ENCODE measurements around the gene SLC25A46. TPM values are rescaled to one million over a fixed set of nuclear protein-coding genes. Genes with fewer than 3 reads are reported as not detected.
"Not testable (repeated sequence)": the region's sequence is repeated elsewhere in the genome, so short reads cannot be mapped to it uniquely, and the experiment has no call there.

The SLC25A46 gene
- 180 TPM for total RNA-seq

DNA sequence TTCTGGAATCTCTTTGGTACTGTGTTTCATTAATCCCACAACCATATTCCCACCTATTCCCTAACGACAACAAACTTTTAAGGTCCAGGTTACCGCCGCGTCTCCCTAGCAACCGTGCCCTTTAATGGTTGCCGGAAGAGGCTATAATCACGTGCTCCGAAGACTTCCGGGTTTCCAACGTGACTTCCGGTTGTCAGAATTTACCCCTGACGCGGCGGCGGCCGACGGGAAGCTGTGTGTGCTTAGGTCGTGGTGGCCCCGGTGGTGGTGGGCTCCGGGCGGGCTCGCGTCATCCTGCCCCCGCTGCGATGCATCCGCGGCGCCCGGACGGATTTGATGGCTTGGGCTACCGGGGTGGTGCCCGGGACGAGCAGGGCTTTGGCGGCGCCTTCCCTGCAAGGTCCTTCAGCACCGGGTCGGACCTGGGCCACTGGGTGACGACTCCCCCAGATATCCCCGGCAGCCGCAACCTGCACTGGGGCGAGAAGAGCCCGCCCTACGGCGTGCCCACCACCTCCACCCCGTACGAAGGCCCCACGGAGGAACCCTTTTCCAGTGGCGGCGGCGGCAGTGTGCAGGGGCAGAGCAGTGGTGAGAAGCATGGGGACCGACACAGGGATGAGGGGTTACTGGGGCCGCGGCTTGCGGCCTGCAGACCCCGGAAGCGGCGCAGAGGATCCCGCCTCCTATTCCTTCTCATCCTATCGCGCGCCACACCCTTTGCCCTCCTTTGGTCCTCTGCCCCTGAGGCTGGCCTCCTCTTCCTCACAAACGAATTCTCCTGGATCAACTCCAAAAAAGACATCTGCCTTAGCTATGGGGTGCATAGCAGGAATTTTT lies at the start of gene SLC25A46:
TSS of gene SLC25A46 (plus strand) at position 196 of the 840 bp plus-strand sequence. CDS start at position 309, 113 bp downstream.
- DNase-seq: peak; percentile 74

GRCh38 chr5:110690587-110690986 lies 48.2 kb upstream of the SLC25A46 start:
- not testable (repeated sequence) for DNase-seq

GRCh38 chr5:110692669-110693068 lies 46.1 kb upstream of the SLC25A46 start:
- not testable (repeated sequence) for DNase-seq

- no peak for DNase-seq
Measured at GRCh38 chr5:110702300-110702699, 36.5 kb upstream of the SLC25A46 start.

DNA sequence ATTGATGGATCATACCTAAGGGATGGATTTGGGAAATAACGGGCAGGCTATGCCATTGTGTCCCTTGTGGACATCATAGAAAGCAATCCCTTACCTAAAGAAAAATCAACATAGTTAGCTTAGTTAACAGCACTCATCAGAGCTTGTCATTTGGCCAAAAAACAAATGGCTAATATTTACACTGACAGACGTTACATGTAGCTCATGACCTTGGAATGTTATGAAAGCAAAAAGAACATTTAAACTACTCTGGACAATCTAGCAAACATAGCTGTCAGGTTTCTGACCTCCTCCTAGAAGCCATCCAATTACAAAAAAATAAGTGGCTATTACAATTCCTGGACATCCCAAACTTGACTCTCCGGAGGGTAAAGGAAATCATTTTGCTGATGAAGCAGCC lies 36.1 kb upstream of the SLC25A46 start:
- no peak for DNase-seq

GRCh38 chr5:110703481-110703880 lies 35.3 kb upstream of the SLC25A46 start:
- no peak for DNase-seq

GRCh38 chr5:110705349-110705748 lies 33.5 kb upstream of the SLC25A46 start:
- no peak for DNase-seq

GRCh38 chr5:110707260-110707844 lies 31.5 kb upstream of the SLC25A46 start:
- no peak for DNase-seq

DNA sequence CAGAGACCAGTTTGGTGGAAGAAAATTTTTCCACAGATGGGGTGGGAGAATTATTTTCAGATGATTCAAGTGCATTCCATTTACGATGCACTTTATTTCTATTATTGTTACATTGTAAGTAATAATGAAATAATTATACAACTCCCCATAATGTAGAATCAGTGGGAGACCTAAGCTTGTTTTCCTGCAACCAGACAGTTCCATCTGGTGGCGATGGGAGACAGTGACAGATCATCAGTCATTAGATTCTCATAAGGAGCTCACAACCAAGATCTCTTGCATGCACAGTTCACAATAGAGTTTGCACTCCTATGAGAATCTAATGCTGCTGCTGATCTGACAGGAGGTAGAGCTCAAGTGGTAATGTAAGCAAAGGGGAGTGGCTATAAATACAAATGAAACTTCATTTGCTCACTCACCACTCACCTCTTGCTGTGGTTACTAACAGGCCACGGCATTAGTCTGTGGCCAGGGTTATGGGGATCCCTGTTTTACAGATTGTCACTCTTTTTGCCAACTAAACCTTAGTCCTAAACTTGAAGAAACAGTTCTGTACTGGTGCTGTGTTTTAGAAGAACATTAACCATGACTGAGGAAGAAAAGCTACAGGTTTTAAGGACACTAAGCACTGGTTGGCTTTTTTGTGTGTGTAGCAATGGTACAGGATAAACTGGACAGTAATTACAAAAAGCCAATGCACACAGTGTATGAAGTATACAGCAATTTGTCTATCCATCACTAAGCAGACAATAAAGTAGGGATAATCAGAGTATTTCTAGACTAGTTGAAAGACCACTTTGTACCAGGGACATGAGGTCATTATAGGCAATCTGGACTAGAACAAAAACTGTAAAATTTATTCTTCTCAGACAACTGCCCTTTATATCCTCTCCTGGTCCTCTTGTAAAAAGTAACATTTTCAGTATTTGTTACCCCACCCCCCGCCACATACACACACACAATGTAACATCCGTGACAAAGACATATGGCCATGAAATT lies 22.3 kb upstream of the SLC25A46 start:
- no peak for DNase-seq

- DNase-seq: no peak
Measured at GRCh38 chr5:110718311-110718710, 20.5 kb upstream of the SLC25A46 start.

DNA sequence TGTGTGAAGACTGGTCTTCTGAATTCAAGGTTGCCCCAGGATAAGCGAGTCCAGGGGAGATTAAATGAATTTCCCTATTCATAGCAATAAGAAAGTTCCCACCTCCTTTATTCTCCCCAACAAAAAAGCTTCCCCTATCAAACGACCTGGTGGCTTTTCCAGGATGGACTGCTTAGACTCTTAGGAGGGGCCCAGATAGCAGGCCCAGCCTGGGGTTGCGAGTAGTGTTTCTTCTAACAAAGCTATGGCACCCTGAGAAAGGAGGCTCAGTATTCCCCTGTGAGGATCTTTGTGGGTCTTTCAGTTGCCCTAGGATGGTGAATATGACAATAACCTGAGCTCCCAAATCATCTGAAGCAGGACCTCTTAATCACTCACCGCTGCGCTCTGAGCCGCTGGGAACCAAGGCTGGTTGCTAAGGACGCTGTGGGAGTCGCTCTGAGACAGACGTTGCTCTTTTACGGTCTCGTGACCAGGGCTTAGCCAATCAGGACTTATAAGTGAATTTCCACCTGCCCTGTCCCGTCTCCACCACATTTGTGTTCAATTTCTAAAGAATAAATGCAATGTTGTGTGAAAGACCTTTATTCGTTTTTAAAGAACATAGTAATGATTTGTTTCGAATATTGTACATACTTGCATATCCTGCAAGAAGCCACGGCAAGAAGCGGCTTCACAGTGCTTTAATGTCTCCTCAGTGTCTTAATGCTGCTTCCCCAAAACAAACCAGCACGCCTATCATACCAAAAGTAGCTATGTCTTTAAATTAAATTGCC lies 12.4 kb upstream of the SLC25A46 start, which contains the start of gene TMEM232:
TSS of gene TMEM232 (minus strand) at position 423 of the 776 bp plus-strand sequence. CDS start 59,319 bp downstream, outside the sequence.
- peak; percentile 44 for DNase-seq

GRCh38 chr5:110727025-110727314 lies 11.8 kb upstream of the SLC25A46 start:
- no peak for DNase-seq

DNA sequence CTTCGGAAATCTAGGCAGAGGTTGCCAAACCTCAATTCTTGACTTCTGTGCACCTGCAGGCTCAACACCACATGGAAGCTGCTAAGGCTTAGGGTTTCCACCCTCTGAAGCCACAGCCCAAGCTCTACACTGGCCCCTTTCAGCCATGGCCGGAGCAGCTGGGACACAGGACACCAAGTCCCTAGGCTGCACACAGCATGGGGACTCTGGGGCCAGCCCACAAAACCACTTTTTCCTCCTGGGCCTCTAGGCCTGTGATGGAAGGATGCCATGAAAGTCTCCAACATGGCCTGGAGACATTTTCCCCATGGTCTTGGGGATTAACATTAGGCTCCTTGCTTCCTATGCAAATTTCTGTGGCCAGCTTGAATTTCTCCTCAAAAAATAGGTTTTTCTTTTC lies 7.3 kb upstream of the SLC25A46 start:
- DNase-seq: not testable (repeated sequence)

DNA sequence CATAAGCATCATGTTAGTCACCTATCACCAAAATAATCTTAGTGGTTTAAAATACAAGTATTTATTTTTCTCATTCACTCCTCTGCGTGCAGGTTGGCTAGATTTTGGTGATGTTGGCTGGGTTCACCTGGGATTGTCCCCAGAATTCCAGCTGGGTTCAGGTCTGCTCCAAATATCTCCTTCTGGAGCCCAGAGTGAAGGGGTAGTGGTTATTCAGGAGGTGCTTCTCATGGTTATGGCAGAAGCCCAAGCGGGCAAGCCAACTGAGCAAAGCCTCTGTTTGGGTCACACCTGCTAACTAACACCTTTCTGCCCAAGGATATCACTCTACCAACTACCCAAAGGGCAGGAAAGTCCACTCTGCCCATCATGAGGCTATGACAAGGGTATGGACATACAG lies 4.7 kb upstream of the SLC25A46 start:
- DNase-seq: no peak

DNA sequence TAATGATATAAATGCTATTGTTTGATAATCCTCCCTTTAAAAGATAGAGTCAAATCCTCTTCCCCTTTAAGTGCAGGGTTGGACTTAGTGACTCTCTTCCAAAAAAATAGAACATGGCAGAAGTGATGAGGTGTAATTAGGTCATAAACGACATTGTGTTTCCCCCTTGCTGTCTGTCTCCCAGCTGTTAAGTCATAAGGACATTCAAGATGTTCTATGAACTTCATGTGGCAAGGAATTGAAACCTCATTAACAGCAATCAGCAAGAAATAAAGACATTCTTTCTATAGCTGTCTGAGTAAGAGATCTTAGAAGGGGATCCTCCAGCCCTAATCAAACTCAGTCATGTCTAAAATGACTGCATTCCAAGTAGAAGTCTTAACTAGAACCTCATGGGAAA lies 3.3 kb upstream of the SLC25A46 start:
- DNase-seq: no peak

DNA sequence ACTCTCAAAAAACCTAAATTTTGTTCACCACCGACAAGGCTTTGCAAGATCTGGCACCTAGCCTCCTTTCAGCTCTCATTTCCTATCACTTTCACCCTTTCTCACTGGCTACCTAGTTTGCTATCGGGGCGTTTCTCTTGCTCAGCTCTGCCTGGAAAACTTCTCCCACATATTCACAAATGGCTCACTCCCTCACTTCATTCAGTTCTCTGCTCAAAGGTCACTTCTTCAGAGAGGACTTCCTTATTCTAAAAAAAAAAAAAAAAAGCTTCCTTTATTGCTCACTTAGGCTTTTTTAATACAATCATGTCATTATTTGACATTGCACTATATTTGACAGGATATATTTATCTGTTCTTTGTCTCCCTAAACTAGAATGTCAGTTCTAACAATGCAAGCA lies 2.1 kb upstream of the SLC25A46 start:
- DNase-seq: no peak

DNA sequence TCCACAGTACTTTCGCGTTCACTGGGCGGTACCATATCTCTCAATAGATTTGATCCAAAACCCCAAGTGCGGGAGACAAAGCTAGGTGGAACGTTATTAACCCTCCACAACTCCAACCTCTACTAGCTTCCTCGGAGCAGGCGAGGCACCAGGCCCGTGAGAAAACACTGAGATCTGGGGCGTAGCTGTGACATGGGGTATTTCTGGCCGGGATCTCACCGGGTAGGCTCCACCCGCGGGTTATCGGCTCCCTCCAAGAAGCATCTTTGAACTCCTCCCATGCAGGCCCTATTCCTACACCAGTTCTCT lies 350 bp upstream of the SLC25A46 start:
- DNase-seq: no peak

DNA sequence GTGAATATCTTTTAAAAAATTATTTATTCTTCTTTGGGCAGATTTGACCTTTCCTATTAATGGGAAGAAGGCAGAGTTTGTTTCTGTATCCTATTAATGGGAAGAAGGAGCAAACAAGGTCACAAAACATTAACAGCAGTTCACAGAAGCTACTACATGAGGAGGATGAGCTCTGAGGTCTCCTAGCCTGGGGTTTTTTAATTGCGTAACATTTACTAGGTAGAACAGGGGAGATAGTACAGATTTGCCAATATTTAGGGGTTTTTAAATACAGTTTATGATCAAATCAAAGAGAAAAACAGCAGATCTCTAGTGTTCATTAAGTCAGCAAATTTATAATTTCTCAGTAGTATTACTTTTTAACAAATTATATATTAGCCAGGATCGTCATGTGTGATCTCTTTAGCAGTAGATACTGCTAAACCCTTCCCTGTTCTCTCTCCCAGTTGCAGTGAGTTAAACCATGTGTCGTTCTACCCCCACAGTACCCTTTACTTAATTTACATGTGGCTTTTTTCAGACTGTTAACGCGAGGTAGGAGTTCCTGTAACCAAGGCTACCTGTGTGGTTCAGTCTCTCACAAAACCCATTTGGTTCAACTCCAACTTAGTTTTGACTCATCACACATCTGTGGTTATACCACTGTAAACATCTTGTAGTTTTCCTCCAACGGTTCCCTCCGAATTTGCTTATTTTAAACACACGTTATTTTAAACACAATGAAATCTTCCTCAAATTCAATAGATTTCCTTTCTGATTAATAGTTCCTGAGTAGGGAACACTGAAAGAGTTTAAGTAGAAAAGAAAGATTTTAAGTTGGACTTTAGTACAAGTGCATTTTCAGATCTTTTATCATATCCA lies 13.3 kb downstream of the SLC25A46 start:
- DNase-seq: no peak

- DNase-seq: no peak
Measured at GRCh38 chr5:110752953-110753352, 14.1 kb downstream of the SLC25A46 start.

DNA sequence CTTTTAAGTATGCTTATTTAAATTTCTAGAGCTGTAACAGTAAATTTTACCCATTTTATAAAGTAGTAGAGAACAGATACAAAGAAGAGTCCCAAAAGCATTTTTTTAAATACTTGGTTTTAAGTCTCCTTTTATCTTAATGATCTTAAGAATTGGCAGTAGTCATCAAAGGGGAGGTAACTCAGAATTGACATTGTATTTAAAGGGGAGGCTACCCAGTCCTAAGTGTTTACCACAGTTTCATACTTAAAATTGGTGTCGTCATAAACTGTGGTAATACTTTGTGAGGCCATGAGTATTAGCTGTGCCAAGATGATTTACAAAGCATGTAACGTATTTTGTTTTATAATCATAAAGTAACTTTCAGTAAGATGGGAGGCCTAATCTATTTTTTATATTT lies 14.8 kb downstream of the SLC25A46 start:
- no peak for DNase-seq

DNA sequence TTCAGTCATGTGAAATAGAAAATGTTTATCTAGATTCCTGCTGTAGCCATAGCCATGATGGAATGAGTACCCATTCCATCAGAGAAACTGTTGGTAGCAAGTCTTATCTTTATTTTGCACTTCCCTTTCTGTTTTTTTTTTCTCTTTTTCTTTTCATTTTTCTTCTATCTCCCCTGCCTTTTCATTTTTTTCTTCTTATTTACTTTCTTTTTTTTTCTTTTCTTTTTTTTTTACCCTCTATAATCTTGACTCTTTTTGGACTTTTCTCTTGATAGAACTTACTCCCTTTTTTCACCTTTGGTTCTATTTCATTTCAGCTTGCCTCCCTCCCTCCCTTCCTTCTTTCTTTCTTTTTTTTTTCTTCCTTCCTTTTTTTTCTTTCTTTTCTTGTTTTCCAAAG lies 15.4 kb downstream of the SLC25A46 start:
- no peak for DNase-seq
